ENCODE results near the gene STIM2.

The STIM2 gene

DNA sequence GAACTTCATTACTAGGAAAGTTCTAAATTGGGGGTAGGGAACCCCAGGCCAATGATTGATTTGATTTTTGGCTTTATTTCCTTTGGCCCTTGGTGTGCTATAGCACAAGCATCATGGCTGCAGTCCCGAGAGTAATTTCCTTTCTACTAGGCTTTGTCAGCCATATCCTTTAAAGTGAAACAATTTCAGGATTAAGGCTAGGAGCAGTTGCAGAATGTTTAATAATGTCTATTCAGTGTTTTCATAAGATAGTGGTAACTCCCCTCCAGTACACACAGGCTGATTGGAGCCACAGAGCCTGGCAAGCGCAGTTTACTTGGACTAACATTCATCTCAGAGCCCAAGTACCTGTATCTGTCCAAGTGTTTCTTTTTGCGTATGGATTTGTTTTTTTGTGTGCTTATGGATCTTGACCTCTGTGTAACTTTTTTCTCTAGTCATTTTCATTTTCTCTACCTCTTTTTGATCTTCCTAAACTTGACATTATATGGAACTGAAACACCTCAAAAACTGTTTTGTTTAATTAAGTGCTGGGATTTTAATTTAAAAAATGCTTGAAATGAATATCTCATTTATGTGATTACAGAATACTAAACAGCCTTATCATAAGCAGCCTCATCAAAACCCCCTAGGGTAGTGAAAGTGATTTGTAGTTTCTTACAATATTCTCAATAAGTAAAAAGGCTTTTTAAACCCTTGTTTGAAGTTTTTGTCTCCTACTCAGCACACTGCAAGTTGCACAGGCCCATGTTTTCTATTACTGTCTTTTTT lies 7.5 kb downstream of the STIM2 start:
- H3K9me3 ChIP-seq (ENCODE audit: low read depth, low read length): no peaks in the 10 kb centered on the region
- no peak overlapping the region for H3K9ac ChIP-seq (ENCODE audit: insufficient read length)
- no peaks in the 10 kb centered on the region for H3K36me3 ChIP-seq (ENCODE audit: insufficient read depth, low read length)
- H3K4me3 ChIP-seq: peak overlapping the region; percentile 5; the same call in 1 of the 2 replicates
- TF ChIP-seq FOXP2 (optimal IDR thresholded peaks at IDR 0.05; ENCODE audit: control extremely low read depth, extremely low read length, insufficient read depth): no peak
- TF ChIP-seq EZH2 (IDR thresholded peaks at IDR 0.05): no peak
- no peak for TF ChIP-seq POLR2AphosphoS5 (IDR thresholded peaks at IDR 0.05; ENCODE audit: borderline replicate concordance, low read depth, low read length)
- no peak overlapping the region for H3K27ac ChIP-seq
- no peak for DNase-seq (ENCODE audit: low read depth, low spot score)

DNA sequence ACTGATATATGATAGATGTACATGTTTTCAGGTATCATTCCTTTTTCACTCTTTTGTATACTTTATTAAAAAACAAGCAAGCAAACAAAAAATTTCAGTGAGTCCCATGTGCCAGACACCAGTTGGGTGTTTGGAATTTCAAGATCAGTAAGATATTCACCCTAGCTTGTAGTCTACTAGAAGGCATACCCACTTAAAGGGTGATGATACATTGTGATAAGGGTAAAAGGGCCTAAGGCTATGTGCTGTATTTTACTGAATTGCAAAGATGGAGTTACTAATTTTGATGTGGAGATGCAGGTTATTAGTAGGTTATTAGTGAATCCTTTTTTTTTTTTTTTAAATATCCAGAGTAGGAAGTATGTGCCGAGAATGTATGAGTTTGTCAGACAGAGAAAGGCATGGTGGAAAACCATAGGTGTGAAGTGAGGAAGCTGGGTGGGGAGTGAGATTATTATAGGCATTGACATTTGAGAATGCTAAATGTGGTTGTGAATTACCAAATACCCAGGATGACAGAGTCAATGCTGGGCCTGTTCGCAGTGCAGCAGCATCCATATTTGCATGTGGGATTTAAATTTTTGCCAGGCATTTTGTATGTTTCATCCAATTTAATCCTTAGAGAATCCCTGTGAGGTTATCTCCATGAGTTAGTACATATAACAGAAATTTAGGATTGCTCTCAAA lies 10.1 kb downstream of the STIM2 start:
- TF ChIP-seq EZH2 (IDR thresholded peaks at IDR 0.05): no peak
- TF ChIP-seq FOXP2 (optimal IDR thresholded peaks at IDR 0.05; ENCODE audit: control extremely low read depth, extremely low read length, insufficient read depth): no peak
- TF ChIP-seq POLR2AphosphoS5 (IDR thresholded peaks at IDR 0.05; ENCODE audit: borderline replicate concordance, low read depth, low read length): no peak
- Histone ChIP-seq H3K9ac (ENCODE audit: insufficient read length) (no peak overlapping the region), H3K27ac (peak overlapping the region; percentile 68)

DNA sequence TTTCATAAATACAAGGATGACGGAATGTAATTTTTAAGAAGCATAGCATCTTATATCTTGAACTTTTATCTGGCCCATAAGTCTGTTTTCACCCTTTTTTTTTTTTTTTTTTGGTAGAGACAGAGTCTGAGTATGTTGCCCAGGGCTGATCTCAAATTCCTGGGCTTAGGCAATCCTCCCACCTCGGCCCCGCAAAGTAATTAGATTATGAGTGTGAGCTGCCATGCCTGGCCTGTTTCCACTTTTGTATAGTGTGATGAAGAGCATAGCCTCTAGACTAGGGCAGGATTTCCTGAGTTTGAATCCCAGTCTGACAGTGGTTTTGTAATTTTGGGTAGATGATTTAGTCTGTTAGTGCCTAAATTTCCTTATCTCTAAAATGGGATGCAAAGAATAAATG lies 11.0 kb downstream of the STIM2 start:
- H3K9ac ChIP-seq (ENCODE audit: insufficient read length): no peak overlapping the region
- peak overlapping the region; percentile 36 for H3K4me3 ChIP-seq
- no peak for DNase-seq (ENCODE audit: low read depth, low spot score)
- H3K9me3 ChIP-seq (ENCODE audit: low read depth, low read length): no peaks in the 10 kb centered on the region
- H3K27ac ChIP-seq: peak overlapping the region; percentile 68
- no peaks in the 10 kb centered on the region for H3K36me3 ChIP-seq (ENCODE audit: insufficient read depth, low read length)
- TF ChIP-seq EZH2 (IDR thresholded peaks at IDR 0.05) (no peak), POLR2AphosphoS5 (IDR thresholded peaks at IDR 0.05; ENCODE audit: borderline replicate concordance, low read depth, low read length) (no peak)

More for the DNA sequence above, 10.1 kb downstream of the STIM2 start:
- H3K36me3 ChIP-seq (ENCODE audit: insufficient read depth, low read length): no peaks in the 10 kb centered on the region
- DNase-seq (ENCODE audit: low read depth, low spot score): no peak
- H3K4me3 ChIP-seq: peak overlapping the region; percentile 36
- H3K9me3 ChIP-seq (ENCODE audit: low read depth, low read length): no peaks in the 10 kb centered on the region

DNA sequence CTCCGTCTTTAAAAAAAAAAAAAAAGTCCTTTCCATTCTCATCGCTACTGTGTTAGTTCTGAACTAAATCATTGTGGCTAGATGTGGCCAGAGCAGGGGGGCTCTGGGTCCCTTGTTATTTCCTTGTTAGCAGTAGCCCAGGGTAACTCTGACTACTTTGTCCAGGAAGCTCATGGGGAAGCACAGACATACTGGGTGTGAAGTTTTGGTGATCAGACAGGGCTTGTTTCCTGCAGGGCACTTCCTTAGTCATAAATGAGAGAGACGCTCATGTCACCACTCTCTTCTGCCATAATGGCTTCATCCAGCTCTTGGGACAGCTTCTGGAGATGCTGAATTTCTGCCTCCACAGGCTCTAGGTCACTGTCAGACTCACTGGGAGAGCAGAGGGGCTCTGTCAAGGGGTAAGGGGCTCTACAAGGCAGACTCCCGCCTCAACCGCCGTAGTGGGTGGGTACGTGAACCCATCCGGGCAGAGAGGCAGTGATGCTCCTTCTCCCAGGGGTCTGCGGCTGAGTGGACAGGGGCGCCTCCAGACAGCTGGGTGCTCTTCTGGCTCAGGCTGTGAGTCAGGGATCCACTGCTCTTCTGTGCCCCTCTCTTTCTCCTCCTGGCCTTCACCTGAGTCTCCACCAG lies 12.9 kb downstream of the STIM2 start:
- H3K36me3 ChIP-seq (ENCODE audit: insufficient read depth, low read length): no peaks in the 10 kb centered on the region
- DNase-seq (ENCODE audit: low read depth, low spot score): no peak
- H3K9me3 ChIP-seq (ENCODE audit: low read depth, low read length): no peaks in the 10 kb centered on the region
- no peak overlapping the region for H3K4me3 ChIP-seq
- TF ChIP-seq EZH2 (IDR thresholded peaks at IDR 0.05) (no peak), POLR2AphosphoS5 (IDR thresholded peaks at IDR 0.05; ENCODE audit: borderline replicate concordance, low read depth, low read length) (no peak)
- no peak overlapping the region for H3K27ac ChIP-seq
- H3K9ac ChIP-seq (ENCODE audit: insufficient read length): no peak overlapping the region

DNA sequence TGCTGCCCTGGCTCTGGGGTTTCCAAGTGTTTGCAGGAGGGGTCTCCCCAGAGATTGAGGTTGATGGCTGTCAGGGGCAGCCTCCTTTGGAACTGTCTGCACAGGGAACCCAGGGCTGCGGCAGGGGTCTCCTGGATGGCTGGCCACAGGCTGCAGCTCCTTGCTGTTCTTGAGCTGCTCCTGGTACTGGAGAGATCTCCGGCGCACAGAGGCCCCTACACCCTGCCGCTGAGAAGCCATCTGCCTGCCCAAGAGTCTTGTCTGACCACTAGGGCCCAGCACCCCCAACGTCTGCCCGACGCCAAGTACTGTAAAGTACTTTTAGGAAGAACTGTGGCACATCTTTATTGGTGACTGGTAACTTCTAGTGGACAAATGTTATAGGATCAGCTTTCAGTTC lies 13.5 kb downstream of the STIM2 start:
- DNase-seq (ENCODE audit: low read depth, low spot score): no peak
- no peak overlapping the region for H3K27ac ChIP-seq
- no peak for TF ChIP-seq POLR2AphosphoS5 (IDR thresholded peaks at IDR 0.05; ENCODE audit: borderline replicate concordance, low read depth, low read length)
- TF ChIP-seq EZH2 (IDR thresholded peaks at IDR 0.05): no peak
- TF ChIP-seq FOXP2 (optimal IDR thresholded peaks at IDR 0.05; ENCODE audit: control extremely low read depth, extremely low read length, insufficient read depth): no peak
- no peaks in the 10 kb centered on the region for H3K9me3 ChIP-seq (ENCODE audit: low read depth, low read length)
- no peak overlapping the region for H3K9ac ChIP-seq (ENCODE audit: insufficient read length)
- no peaks in the 10 kb centered on the region for H3K36me3 ChIP-seq (ENCODE audit: insufficient read depth, low read length)
- no peak overlapping the region for H3K4me3 ChIP-seq

GRCh38 chr4:26877406-26877805 lies 16.8 kb downstream of the STIM2 start:
- Histone ChIP-seq H3K9ac (ENCODE audit: insufficient read length) (no peak overlapping the region), H3K9me3 (ENCODE audit: low read depth, low read length) (no peaks in the 10 kb centered on the region), H3K36me3 (ENCODE audit: insufficient read depth, low read length) (no peaks in the 10 kb centered on the region), H3K4me3 (no peak overlapping the region), H3K27ac (no peak overlapping the region)
- DNase-seq (ENCODE audit: low read depth, low spot score): no peak
- TF ChIP-seq FOXP2 (optimal IDR thresholded peaks at IDR 0.05; ENCODE audit: control extremely low read depth, extremely low read length, insufficient read depth) (no peak), POLR2AphosphoS5 (IDR thresholded peaks at IDR 0.05; ENCODE audit: borderline replicate concordance, low read depth, low read length) (no peak), EZH2 (IDR thresholded peaks at IDR 0.05) (no peak)

DNA sequence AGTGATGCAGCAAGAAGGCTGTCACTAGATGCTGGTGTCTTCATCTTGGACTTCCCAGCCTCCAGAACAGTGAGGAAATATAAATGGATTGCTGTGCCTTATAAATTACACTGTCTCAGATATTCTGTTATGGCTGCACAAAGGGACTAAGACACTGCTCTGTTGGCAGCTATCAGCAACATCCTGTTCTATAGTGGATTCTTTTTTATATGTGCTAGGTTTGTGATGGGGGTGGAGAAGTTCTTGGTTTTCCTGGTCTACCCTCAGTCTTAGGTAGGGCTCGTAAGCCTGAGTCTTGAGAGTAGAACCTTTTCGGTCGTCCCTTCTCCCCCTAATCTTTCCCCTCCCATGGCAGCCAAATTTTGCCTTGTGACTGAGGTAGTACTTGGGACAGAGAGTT lies 17.3 kb downstream of the STIM2 start:
- no peak for DNase-seq (ENCODE audit: low read depth, low spot score)
- no peak overlapping the region for H3K9ac ChIP-seq (ENCODE audit: insufficient read length)
- H3K9me3 ChIP-seq (ENCODE audit: low read depth, low read length): no peaks in the 10 kb centered on the region
- H3K4me3 ChIP-seq: no peak overlapping the region
- no peak overlapping the region for H3K27ac ChIP-seq
- no peak for TF ChIP-seq FOXP2 (optimal IDR thresholded peaks at IDR 0.05; ENCODE audit: control extremely low read depth, extremely low read length, insufficient read depth)
- no peak for TF ChIP-seq POLR2AphosphoS5 (IDR thresholded peaks at IDR 0.05; ENCODE audit: borderline replicate concordance, low read depth, low read length)
- TF ChIP-seq EZH2 (IDR thresholded peaks at IDR 0.05): no peak
- no peaks in the 10 kb centered on the region for H3K36me3 ChIP-seq (ENCODE audit: insufficient read depth, low read length)

DNA sequence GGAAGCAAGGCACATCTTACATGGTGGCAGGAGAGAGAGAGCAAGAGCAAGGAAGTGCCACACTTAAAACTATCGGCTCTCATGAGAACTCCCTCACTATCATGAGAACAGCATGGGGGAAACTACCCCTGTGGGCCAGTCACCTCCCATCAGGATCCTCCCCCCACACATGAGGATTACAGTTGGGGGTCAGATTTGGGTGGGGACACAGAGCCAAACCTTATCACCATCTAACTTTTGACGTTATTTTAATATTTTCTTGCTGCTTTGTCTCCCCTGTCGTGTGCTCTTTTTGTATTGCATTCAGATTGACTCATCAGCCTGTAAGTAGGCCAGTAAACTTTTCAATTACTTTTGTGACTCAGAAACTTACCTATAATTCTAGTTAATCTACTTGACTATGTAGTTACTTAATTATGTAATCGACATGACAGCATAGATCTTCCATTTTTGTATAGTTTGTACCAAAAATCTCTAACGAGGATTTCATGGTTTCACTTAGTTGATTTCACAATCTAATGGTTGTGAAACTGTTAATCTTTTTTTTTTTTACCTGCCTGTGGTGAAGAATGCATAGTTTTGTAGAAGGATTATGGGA lies 18.3 kb downstream of the STIM2 start:
- Histone ChIP-seq H3K4me3 (no peak overlapping the region), H3K27ac (no peak overlapping the region), H3K9me3 (ENCODE audit: low read depth, low read length) (no peaks in the 10 kb centered on the region), H3K36me3 (ENCODE audit: insufficient read depth, low read length) (no peaks in the 10 kb centered on the region), H3K9ac (ENCODE audit: insufficient read length) (no peak overlapping the region)
- TF ChIP-seq POLR2AphosphoS5 (IDR thresholded peaks at IDR 0.05; ENCODE audit: borderline replicate concordance, low read depth, low read length) (no peak), EZH2 (IDR thresholded peaks at IDR 0.05) (no peak), FOXP2 (optimal IDR thresholded peaks at IDR 0.05; ENCODE audit: control extremely low read depth, extremely low read length, insufficient read depth) (no peak)
- no peak for DNase-seq (ENCODE audit: low read depth, low spot score)

All from SK-N-MC (cell line).